MCF 10A (cell line): ENCODE results near the gene ANO1. TPM values are rescaled to one million over a fixed set of nuclear protein-coding genes. Genes with fewer than 3 reads are reported as not detected.
"Not testable (repeated sequence)": the region's sequence is repeated elsewhere in the genome, so short reads cannot be mapped to it uniquely, and the experiment has no call there.

Experiments
- BruUV-seq: library from RNA; stranded (reverse); fragments of 400-500 nt; replicated peaks from 2 replicates; lab custom pipeline; 2021; lab: Mats Ljungman, UMichigan
- CTCF ChIA-PET: fragments of 300-600 bp; sonication (Branson Sonifier 250); formaldehyde crosslinking; extraction: SDS; loops from one replicate; lab custom pipeline; 2021; ENCODE audit warnings: antibody characterized with exemption, inconsistent platforms; lab: Yijun Ruan, JAX
- POLR2A ChIA-PET: fragments of 300-600, 350-650 bp; sonication (Branson Sonifier 250); formaldehyde crosslinking; extraction: SDS; loops from one replicate; lab custom pipeline; 2020; ENCODE audit warnings: antibody characterized with exemption, inconsistent platforms; lab: Yijun Ruan, JAX
- DNase-seq: peaks from one replicate; pipeline ENCODE4 v3.0.0-alpha.2; 2018; ENCODE audit not compliant: unreplicated experiment
- H3K27ac Mint-ChIP-seq: one replicate; pipeline ENCODE4 v1.8.0; 2022; ENCODE audit warnings: mild to moderate bottlenecking, low read depth, mixed read lengths; ENCODE audit not compliant: unreplicated experiment
- H3K27me3 Mint-ChIP-seq: one replicate; pipeline ENCODE4 v1.8.0; 2022; ENCODE audit warnings: mixed read lengths; ENCODE audit not compliant: insufficient read depth, unreplicated experiment
- H3K36me3 Mint-ChIP-seq: one replicate; pipeline ENCODE4 v1.8.0; 2022; ENCODE audit warnings: mild to moderate bottlenecking, moderate library complexity, mixed read lengths; ENCODE audit not compliant: insufficient read depth, unreplicated experiment
- H3K4me1 Mint-ChIP-seq: one replicate; pipeline ENCODE4 v1.8.0; 2022; ENCODE audit warnings: mixed read lengths; ENCODE audit not compliant: insufficient read depth, unreplicated experiment
- H3K4me3 Mint-ChIP-seq: one replicate; pipeline ENCODE4 v1.8.0; 2022; ENCODE audit warnings: mild to moderate bottlenecking, moderate library complexity, mixed read lengths; ENCODE audit not compliant: unreplicated experiment
- H3K9me3 Mint-ChIP-seq: one replicate; pipeline ENCODE4 v1.8.0; 2022; ENCODE audit warnings: mixed read lengths; ENCODE audit not compliant: unreplicated experiment
- intact Hi-C: fragments of 100-400 bp; cut with micrococcal nuclease; formaldehyde crosslinking; loops from 2 replicates; pipeline ENCODE4 v1.14.1; 2022
- total RNA-seq: library from RNA; stranded (reverse); gene quantifications from 2 replicates; pipeline ENCODE4 v1.2.3, GENCODE V29; 2022
- TF ChIP-seq, protein P1 (sequence below): fragments of 200-600 bp; IDR thresholded peaks from one replicate; pipeline ENCODE4 v1.8.0; 2022; ENCODE audit warnings: antibody characterized with exemption, mild to moderate bottlenecking; ENCODE audit not compliant: unreplicated experiment

The ANO1 gene
- total RNA-seq, 1 experiment from 2014 or later, result not detected

DNA sequence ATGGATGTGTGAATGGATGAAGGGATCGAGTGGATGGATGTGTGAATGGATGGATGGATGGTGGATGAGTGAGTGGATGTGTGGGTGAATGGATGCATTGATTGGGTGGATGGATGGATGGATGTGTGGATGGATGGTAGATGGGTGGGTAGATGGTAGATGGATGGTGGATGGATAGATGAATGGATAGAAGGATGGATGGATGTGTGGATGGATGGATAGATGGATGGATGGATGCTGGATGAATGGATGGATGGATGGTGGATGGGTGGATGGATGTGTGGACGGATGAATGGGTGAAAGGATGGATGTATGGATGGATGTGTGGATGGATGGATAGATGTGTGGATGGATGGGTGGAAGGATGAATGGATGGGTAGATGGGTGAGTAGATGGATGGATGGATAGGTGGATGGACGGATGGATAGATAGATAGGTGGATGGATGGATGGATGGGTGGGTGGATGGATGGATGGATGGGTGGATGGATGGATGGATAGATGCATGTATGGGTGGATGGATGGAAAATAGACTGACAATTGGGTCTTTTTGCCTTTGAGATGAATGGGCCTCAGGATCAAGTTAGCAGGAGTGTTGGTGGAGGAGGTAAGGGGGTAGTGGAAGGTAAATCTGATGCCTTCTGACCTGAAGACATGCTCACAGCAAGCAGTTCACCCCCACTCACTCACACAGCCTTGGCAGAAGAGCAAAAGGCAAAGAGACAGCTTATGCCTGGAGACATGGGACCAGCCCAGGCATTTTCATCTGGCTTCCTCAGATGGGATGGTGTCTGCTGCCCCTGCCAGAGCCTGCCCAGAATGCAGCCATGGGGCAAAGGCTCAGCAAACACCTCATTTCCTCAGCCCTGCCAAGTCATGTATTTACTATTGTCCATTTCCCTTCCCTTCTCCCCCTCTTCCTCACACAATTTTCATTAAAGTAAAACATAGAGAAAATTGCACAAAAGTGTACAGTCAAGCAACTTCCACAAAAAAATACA, 117.0 kb downstream of the ANO1 start:
- TF ChIP-seq, protein P1, sequence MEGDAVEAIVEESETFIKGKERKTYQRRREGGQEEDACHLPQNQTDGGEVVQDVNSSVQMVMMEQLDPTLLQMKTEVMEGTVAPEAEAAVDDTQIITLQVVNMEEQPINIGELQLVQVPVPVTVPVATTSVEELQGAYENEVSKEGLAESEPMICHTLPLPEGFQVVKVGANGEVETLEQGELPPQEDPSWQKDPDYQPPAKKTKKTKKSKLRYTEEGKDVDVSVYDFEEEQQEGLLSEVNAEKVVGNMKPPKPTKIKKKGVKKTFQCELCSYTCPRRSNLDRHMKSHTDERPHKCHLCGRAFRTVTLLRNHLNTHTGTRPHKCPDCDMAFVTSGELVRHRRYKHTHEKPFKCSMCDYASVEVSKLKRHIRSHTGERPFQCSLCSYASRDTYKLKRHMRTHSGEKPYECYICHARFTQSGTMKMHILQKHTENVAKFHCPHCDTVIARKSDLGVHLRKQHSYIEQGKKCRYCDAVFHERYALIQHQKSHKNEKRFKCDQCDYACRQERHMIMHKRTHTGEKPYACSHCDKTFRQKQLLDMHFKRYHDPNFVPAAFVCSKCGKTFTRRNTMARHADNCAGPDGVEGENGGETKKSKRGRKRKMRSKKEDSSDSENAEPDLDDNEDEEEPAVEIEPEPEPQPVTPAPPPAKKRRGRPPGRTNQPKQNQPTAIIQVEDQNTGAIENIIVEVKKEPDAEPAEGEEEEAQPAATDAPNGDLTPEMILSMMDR, result no peak
- no peak overlapping the region for H3K4me3 Mint-ChIP-seq
- no peaks in the 10 kb centered on the region for H3K4me1 Mint-ChIP-seq
- BruUV-seq, result no TSS peak
- no peaks in the 10 kb centered on the region for H3K36me3 Mint-ChIP-seq
- H3K27ac Mint-ChIP-seq, result no peak overlapping the region
- no peaks in the 10 kb centered on the region for H3K9me3 Mint-ChIP-seq
- no peaks in the 10 kb centered on the region for H3K27me3 Mint-ChIP-seq
- POLR2A ChIA-PET, result no interaction called here
- no peak for DNase-seq
- CTCF ChIA-PET, result interaction anchor here (0.6 to 2.3 kb wide), 11 partner anchors 9 to 1094 kb away, joined by 3 to 29 read pairs (median 3); no protein-coding TSS in a partner anchor
- intact Hi-C loops, result loop anchor here (10.0 kb wide), 1 partner anchor 110 kb away; no protein-coding TSS in a partner anchor

DNA sequence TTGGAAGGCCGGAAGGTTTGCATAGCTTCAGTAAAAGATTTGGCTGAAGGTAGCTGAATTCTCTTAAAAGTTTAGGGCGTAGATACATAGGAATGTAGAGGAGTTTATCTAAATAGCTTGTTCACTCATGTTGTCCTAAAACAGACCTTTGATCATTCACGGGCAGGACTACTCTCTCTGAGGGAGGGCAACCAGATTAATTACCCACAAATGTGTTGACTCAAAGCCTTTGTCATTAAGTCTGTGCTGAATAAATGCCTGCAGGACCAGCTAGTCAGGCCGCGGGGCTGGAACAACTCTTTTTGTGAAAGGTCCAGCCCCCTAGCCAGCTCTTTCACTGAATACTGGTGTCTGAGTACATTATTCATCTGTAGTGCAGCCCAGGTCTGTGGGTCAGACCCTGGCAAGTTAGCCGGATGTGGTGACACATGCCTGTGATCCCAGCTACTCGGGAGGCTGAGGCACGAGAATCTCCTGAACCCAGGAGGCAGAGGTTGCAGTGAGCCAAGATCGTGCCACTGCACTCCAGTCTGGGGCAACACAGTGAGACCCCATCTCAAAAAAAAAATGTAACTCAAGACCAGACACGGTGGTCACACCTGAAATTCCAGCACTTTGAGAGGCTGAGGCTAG, 122.2 kb downstream of the ANO1 start:
- ChIA-PET POLR2A (interaction anchor here (0.6 to 0.9 kb wide), 2 partner anchors 197 to 280 kb away, joined by 3 read pairs; no protein-coding TSS in a partner anchor), CTCF (interaction anchor here (0.6 to 4.8 kb wide), 6 partner anchors 179 to 290 kb away, joined by 3 to 27 read pairs (median 6); no protein-coding TSS in a partner anchor)
- peaks cover 9% of the 10 kb centered on the region for H3K36me3 Mint-ChIP-seq
- peaks cover 18% of the 10 kb centered on the region for H3K4me1 Mint-ChIP-seq
- H3K9me3 Mint-ChIP-seq, result no peaks in the 10 kb centered on the region
- DNase-seq, result no peak
- TF ChIP-seq, protein P1, result no peak
- no TSS peak for BruUV-seq
- no peak overlapping the region for H3K4me3 Mint-ChIP-seq
- intact Hi-C loops, result no loop called here
- no peak overlapping the region for H3K27ac Mint-ChIP-seq
- H3K27me3 Mint-ChIP-seq, result no peaks in the 10 kb centered on the region

DNA sequence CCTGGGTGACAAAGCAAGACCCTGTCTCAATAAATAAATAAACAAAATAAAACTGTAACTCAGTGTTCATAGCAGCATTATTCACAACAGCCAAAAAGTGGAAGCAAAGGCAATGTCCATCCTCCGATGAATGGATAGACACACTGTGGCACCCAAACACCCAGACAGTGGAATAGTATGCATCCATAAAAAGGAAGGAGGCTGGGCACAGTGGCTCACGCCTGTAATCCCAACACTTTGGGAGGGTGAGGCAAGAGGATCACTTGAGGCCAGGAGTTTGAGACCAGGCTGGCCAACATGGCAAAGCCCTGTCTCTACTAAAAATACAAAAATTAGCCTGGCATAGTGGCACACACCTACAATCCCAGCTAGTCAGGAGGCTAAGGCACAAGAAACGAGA, 122.9 kb downstream of the ANO1 start:
- H3K27ac Mint-ChIP-seq, intact Hi-C loops, H3K27me3 Mint-ChIP-seq: not testable (repeated sequence)

DNA sequence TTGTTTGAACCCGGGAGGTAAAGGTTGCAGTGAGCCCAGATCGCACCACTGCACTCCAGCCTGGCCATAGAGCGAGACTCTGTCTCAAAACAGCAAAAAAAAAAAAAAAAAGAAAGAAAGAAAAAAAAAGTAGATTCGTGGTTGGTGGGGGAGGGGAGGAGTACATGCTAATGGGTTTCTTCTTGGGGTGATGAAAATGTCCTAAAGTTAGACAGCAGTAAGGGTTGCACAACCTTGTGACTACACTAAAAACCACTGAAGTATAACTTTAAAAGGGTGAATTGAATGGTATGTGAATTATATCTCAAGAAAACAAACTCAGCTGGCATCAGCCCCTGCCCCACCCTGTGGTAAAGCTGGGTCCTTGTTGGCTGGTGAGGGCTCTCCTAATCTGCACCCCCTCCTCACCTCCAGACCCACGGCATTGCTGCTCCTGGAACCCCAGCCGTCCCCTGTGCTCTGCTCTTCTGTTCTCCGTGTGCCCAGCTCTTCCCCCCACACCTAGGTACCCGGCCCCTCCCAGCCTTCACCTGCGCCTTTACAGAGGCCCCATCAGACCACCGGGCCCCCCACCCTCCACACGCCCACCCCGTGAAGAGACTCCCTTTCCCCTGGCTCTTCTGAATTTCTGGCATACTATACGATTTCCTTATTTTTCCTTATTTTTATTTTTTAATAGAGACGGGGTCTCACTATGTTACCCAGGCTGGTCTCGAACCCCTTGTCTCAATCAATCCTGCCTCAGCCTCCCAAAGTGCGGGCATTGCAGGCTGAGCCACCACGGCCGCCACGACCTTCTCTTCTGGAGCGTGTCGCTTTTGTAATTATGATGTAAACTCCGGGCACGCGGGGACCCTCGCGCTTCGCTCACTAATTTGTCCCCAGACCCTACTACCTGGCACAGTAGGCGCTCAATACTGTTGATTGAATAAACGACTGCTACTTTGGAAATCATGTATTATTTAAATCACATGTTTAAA, 124.1 kb downstream of the ANO1 start:
- H3K4me3 Mint-ChIP-seq, result peak overlapping the region; percentile 83
- H3K36me3 Mint-ChIP-seq, result peaks cover 27% of the 10 kb centered on the region
- H3K27ac Mint-ChIP-seq, result peak overlapping the region; percentile 83
- no peaks in the 10 kb centered on the region for H3K27me3 Mint-ChIP-seq
- CTCF ChIA-PET, result interaction anchor here (0.6 to 3.3 kb wide), 3 partner anchors 69 to 292 kb away, joined by 3 to 19 read pairs (median 4); no protein-coding TSS in a partner anchor
- no peaks in the 10 kb centered on the region for H3K9me3 Mint-ChIP-seq
- BruUV-seq, result no TSS peak
- DNase-seq, result peak; percentile 35
- TF ChIP-seq, protein P1, result no peak
- POLR2A ChIA-PET, result interaction anchor here (0.7 to 5.0 kb wide), 6 partner anchors 18 to 74 kb away, joined by 3 to 34 read pairs (median 4); partner anchors contain the start of gene PPFIA1
- peaks cover 26% of the 10 kb centered on the region for H3K4me1 Mint-ChIP-seq
- intact Hi-C loops, result no loop called here

More for the DNA sequence above, 122.9 kb downstream of the ANO1 start:
- not testable (repeated sequence) for DNase-seq, H3K4me3 Mint-ChIP-seq, BruUV-seq, H3K9me3 Mint-ChIP-seq
- Mint-ChIP-seq H3K36me3 (peaks cover 16% of the 10 kb centered on the region), H3K4me1 (peaks cover 25% of the 10 kb centered on the region)
- POLR2A ChIA-PET, result interaction anchor here (0.6 to 5.0 kb wide), 3 partner anchors 64 to 196 kb away, joined by 3 to 34 read pairs (median 3); partner anchors contain the start of gene PPFIA1
- CTCF ChIA-PET, result interaction anchor here (0.6 to 4.8 kb wide), 6 partner anchors 164 to 291 kb away, joined by 3 to 27 read pairs (median 6); no protein-coding TSS in a partner anchor
